Sigmoid colon (tissue), 4 donors: ENCODE results near the gene CATSPER1.

Experiments used
- POLR2A ChIP-seq, 2 donors: fragments of 450-650 bp; IDR thresholded peaks; one replicate each; pipeline ENCODE4 v1.6.1; 2016; ENCODE audit warnings: antibody characterized with exemption in 2 of 2, mild to moderate bottlenecking in 2 of 2, moderate library complexity in 2 of 2
- POLR2AphosphoS5 ChIP-seq, 4 donors: sonication (generic); formaldehyde crosslinking; IDR thresholded peaks; one replicate each; pipeline ENCODE4 v1.6.1; 2017; ENCODE audit warnings: antibody characterized with exemption in 4 of 4
- TF ChIP-seq, protein P1 (sequence below), 4 experiments: fragments of 450-650 bp in 3 of 4; fragments of 200-600 bp in 1 of 4; IDR thresholded peaks; one replicate each; pipeline ENCODE4 v1.5.1; 2016 to 2019; ENCODE audit warnings: antibody characterized with exemption in 4 of 4, mild to moderate bottlenecking in 3 of 4, moderate library complexity in 2 of 4

DNA sequence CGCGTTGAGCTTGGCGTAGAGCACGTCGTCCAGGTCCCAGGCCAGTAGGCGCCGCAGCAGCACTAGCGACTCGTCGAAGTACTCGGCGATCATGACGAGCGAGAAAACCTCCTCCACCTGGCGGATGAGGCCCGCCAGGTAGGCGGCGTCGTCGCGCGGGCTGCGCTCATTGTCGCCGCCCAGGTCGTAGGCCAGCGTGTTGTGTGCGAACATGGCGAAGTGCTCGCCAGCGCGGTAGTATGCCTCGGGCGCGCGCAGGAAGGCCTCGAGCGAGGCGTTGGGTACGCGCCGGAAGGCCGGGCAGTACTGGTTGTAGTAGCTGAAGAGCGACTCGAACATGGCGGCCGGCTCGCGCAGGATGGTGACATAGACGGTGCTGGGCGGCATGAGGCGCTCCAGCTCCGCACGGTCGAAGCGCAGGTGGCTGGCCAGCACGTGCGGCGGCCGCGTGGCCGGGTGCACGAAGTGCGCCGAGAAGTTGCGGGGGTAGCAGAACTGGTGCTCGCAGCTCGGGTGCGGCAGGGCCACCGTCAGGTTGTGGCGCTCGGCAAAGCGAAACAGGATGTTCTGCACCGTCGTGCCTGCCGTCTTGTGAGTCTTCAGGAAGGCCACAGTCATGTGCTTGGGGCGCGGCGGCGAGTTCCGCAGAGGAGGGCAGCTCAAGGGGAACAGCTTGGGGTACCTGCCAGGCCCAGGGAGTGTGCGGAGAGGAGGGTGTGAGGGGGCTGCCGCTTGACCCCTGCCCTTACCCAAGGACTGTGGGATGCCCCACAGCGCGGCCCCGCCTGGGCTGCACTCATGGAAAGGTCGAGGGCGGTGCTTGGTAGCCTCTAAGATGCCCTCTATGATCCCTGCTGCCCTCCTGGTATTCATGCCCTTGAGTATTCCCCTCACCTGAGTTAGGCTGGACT, 17.0 kb upstream of the CATSPER1 start:
- TF ChIP-seq, protein P1, sequence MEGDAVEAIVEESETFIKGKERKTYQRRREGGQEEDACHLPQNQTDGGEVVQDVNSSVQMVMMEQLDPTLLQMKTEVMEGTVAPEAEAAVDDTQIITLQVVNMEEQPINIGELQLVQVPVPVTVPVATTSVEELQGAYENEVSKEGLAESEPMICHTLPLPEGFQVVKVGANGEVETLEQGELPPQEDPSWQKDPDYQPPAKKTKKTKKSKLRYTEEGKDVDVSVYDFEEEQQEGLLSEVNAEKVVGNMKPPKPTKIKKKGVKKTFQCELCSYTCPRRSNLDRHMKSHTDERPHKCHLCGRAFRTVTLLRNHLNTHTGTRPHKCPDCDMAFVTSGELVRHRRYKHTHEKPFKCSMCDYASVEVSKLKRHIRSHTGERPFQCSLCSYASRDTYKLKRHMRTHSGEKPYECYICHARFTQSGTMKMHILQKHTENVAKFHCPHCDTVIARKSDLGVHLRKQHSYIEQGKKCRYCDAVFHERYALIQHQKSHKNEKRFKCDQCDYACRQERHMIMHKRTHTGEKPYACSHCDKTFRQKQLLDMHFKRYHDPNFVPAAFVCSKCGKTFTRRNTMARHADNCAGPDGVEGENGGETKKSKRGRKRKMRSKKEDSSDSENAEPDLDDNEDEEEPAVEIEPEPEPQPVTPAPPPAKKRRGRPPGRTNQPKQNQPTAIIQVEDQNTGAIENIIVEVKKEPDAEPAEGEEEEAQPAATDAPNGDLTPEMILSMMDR (IDR thresholded peaks at IDR 0.05) = no peak
- TF ChIP-seq POLR2AphosphoS5 (IDR thresholded peaks at IDR 0.05) (no peak), POLR2A (IDR thresholded peaks at IDR 0.05) (no peak)
